Measurements from ENCODE around the gene ZNF620.

Gene ZNF620

DNA sequence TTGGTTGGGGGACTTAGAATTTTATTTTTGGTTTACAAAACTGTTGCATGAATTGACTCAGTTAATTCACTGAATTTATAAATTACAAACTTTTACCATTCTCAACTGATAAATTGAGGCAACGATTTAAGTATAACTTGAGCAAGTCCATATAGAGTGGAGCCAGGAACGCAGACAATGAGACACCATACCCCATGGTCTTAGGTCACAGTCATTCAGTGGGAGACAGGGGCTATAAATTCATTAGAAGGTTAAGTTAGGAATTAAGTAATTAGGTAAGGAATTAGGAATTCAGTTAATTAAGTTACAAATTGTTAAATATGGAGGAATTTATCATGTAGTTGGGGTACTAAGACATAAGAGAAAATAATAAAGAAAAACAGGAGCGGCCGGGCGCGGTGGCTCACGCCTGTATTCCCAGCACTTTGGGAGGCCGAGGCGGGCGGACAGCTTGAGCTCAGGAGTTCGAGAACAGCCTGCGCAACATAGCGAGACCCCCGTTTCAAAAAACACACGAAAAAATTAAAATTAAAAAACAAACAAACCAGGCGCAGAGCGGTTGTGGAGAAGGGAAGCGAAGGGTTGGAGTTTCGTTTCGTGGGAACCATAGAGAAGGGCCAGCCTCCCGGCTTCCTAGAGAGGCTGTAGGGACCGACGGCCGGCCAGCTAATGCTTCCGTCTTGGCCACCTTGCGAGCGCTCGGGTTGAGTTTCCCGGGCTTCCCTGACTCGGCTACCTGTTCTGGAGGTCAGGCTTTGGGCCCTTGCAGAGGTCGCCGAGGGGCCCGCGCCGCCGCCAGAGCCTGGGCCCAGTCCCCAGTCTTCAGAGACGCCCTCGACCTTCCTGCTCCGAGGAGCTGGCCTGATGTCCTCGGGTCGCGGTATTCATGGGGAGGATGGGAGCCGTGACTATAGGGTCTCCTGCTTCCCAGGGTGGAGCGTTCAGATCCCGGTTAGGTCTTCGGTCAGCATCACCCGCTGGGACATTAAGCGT is 29.1 kb upstream of the ZNF620 start, which contains the start of gene ZNF619:
TSS of gene ZNF619 (plus strand) at position 645 of the 993 bp plus-strand sequence. CDS start 858 bp downstream, outside the sequence.
- POLR2A ChIA-PET: interaction anchor here (1.2 to 1.6 kb wide), 3 partner anchors 17 to 47 kb away, joined by 4 to 5 read pairs (median 5); partner anchors contain the start of genes RPL14 and ZNF621
- CTCF ChIA-PET: interaction anchor here (1.2 kb wide), 1 partner anchor 24 kb away, joined by 3 read pairs; no protein-coding TSS in a partner anchor
- H3K4me3 ChIP-seq (ENCODE audit: low read depth, low read length): peak within 1 kb of the TSS; percentile 82
- no peak for DNase-seq (ENCODE audit: low read depth, low spot score)
- TF ChIP-seq, protein P1, sequence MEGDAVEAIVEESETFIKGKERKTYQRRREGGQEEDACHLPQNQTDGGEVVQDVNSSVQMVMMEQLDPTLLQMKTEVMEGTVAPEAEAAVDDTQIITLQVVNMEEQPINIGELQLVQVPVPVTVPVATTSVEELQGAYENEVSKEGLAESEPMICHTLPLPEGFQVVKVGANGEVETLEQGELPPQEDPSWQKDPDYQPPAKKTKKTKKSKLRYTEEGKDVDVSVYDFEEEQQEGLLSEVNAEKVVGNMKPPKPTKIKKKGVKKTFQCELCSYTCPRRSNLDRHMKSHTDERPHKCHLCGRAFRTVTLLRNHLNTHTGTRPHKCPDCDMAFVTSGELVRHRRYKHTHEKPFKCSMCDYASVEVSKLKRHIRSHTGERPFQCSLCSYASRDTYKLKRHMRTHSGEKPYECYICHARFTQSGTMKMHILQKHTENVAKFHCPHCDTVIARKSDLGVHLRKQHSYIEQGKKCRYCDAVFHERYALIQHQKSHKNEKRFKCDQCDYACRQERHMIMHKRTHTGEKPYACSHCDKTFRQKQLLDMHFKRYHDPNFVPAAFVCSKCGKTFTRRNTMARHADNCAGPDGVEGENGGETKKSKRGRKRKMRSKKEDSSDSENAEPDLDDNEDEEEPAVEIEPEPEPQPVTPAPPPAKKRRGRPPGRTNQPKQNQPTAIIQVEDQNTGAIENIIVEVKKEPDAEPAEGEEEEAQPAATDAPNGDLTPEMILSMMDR (IDR thresholded peaks at IDR 0.05; ENCODE audit: insufficient read depth, low read length, missing control alignments): no peak

DNA sequence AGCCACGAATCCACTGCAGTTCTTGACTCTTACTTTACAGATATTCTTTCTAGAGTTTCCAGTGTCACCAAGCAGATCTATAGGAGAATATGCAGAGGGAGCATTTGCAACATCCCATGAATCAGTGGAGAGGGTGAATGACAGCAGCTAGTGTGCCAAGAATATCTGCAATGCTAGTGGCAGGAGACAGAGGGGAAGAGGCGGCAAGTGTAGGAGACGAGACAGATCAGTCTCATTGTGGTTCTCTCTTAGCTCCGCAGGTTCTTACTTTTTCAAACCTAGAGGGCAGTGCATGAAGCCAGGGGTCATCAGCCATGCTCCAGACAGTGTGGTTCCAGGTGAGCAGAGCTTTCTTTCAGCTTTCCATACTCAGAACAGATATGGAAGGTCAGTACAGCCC is 28.2 kb upstream of the ZNF620 start:
- TF ChIP-seq, protein P1 (IDR thresholded peaks at IDR 0.05; ENCODE audit: insufficient read depth, low read length, missing control alignments): no peak
- DNase-seq (ENCODE audit: low read depth, low spot score): no peak
- H3K4me3 ChIP-seq (ENCODE audit: low read depth, low read length): peak overlapping the region; percentile 82
- ChIA-PET POLR2A (interaction anchor here (0.7 to 1.6 kb wide), 4 partner anchors 16 to 47 kb away, joined by 3 to 5 read pairs (median 4); partner anchors contain the start of genes RPL14 and ZNF621), CTCF (interaction anchor here (0.7 kb wide), 1 partner anchor 149 kb away, joined by 3 read pairs; no protein-coding TSS in a partner anchor)

DNA sequence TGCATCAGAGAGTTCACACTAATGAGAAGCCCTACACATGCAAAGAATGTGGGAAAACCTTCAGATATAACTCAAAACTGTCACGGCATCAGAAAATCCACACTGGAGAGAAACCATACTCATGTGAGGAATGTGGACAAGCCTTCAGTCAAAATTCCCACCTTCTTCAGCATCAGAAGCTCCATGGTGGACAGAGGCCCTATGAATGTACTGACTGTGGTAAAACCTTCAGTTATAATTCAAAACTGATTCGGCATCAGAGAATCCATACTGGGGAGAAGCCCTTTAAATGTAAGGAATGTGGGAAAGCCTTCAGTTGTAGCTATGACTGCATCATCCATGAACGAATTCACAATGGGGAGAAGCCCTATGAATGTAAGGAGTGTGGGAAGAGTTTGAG is 18.7 kb upstream of the ZNF620 start:
- TF ChIP-seq, protein P1 (IDR thresholded peaks at IDR 0.05; ENCODE audit: insufficient read depth, low read length, missing control alignments): no peak
- no peak for DNase-seq (ENCODE audit: low read depth, low spot score)
- ChIA-PET POLR2A (no interaction called here), CTCF (no interaction called here)
- H3K4me3 ChIP-seq (ENCODE audit: low read depth, low read length): no peak overlapping the region

DNA sequence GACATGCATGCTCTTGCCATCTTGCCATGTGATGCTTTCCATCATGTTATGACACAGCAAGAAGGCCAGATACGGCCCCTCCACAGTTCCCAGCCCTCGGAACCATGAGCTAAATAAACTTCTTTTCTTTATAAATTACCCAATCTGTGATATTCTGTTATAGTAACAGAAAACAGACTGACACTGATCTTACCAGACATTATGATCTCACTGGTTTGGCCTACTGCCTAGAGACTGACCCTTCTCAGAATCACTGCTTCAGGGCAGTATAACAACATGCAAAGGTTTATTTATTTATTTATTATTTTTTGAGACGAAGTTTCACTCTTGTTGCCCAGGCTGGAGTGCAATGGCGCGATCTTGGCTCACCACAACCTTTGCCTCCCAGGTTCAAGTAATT is 14.9 kb upstream of the ZNF620 start:
- ChIA-PET POLR2A (interaction anchor here (0.5 kb wide), 1 partner anchor 17 kb away, joined by 3 read pairs; no protein-coding TSS in a partner anchor), CTCF (no interaction called here)
- no peak overlapping the region for H3K4me3 ChIP-seq (ENCODE audit: low read depth, low read length)
- no peak for DNase-seq (ENCODE audit: low read depth, low spot score)
- TF ChIP-seq, protein P1 (IDR thresholded peaks at IDR 0.05; ENCODE audit: insufficient read depth, low read length, missing control alignments): no peak

DNA sequence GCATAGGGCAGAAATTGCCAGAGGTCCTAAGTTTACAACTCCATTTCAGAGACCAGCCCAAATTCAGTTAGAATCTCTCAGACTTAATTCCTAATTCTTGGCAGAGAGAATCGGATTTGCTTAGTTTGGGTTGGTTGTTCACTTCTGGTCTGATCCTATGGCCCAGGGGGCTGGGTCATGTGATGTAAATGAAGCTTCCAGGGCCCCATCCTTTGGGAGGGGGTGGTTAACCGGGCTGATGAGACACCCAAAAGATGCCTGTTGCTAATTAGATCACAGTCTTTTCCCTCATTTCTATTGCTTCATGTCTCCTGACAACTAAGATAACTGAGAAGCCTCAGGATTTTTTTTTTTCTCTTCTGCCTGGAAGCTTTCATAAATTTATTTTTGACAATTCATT is 11.1 kb upstream of the ZNF620 start:
- DNase-seq (ENCODE audit: low read depth, low spot score): no peak
- POLR2A ChIA-PET: no interaction called here
- CTCF ChIA-PET: interaction anchor here (1.5 kb wide), 1 partner anchor 11 kb away, joined by 5 read pairs; the partner anchor contains the start of gene ZNF620
- TF ChIP-seq, protein P1 (IDR thresholded peaks at IDR 0.05; ENCODE audit: insufficient read depth, low read length, missing control alignments): no peak
- H3K4me3 ChIP-seq (ENCODE audit: low read depth, low read length): no peak overlapping the region

DNA sequence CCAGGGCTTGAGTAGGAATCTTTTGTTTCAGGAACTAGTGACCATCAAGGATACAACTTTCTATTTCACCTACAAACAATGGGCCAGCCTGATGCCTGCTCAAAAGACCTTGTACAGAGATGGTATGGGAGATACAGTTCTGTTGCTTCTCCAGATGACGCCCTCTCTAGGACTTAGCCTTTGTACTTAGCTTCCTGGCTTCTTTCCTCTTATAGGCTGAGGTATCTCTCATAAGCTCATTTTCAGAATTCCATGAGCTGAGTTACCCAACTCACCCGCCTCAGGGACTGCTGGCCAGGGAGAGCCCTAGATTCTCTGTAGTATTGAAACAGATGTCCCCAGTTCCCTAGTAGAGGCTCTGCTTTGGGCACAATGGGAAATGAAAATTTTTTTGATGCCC is 8.6 kb upstream of the ZNF620 start:
- TF ChIP-seq, protein P1 (IDR thresholded peaks at IDR 0.05; ENCODE audit: insufficient read depth, low read length, missing control alignments): no peak
- POLR2A ChIA-PET: no interaction called here
- CTCF ChIA-PET: no interaction called here
- no peak overlapping the region for H3K4me3 ChIP-seq (ENCODE audit: low read depth, low read length)
- DNase-seq (ENCODE audit: low read depth, low spot score): no peak

Measured in AG04449 (cell line).